ENCODE measurements around the gene LHFPL3. TPM values are rescaled to one million over a fixed set of nuclear protein-coding genes. Genes with fewer than 3 reads are reported as not detected.

LHFPL3 gene
- total RNA-seq, 1 experiment from 2014 or later, result 0.83 TPM

DNA sequence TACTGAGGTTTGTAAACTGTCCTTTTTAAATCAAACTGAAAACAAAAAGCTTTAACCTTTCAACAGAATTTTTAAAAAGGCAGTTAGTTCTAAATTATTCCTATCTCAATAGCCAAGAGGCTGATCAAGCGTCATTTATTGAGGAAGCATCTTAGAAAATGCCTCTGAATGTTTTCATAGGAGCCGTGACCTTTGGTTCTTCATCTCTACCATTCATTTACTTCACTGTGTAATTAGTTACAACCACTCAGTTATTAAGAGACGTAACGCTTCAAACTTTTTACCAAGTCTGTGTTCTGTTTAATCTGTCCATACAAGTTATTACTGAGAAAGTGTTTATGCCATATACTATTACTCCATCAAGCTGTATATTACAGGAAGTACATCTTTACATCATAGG lies 578.2 kb downstream of the LHFPL3 start:
- DNase-seq (ENCODE audit: low spot score) (no peak), ATAC-seq (no peak)
- ChIA-PET POLR2A (no interaction called here), CTCF (interaction anchor here (0.9 kb wide), 1 partner anchor 23 kb away, joined by 3 read pairs; no protein-coding TSS in a partner anchor)
- Mint-ChIP-seq H3K36me3 (no peaks in the 10 kb centered on the region), H3K9me3 (no peaks in the 10 kb centered on the region), H3K4me1 (no peaks in the 10 kb centered on the region), H3K27me3 (ENCODE audit: low read depth) (no peaks in the 10 kb centered on the region), H3K27ac (no peak overlapping the region), H3K4me3 (no peak overlapping the region)
- TF ChIP-seq JUN (CRISPR knock-in tag; IDR thresholded peaks at IDR 0.05), result no peak

DNA sequence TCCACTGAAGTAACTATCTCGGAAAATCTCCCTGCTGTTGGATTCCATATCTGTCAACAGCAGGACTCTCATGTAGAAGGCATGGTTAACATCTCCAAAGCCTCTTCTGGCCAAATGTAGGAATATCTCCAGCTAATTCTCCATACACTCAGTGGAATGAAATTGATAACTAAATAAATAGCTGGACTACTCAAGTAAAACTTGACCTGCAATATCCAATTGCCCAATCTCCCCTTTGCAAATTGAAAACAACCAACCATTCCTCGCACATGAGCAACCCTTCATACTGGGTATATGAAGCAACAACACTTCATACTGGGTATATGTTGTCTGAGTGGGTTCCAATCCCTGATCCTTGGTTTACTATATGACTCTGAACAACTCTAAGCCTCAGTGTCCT lies 580.2 kb downstream of the LHFPL3 start:
- no peaks in the 10 kb centered on the region for H3K36me3 Mint-ChIP-seq
- H3K9me3 Mint-ChIP-seq, result no peaks in the 10 kb centered on the region
- TF ChIP-seq RELA (CRISPR knock-in tag; IDR thresholded peaks at IDR 0.05; ENCODE audit: borderline replicate concordance) (no peak), HMGA2 (CRISPR knock-in tag; IDR thresholded peaks at IDR 0.05) (no peak), NR1H2 (CRISPR knock-in tag; IDR thresholded peaks at IDR 0.05) (no peak)
- ATAC-seq, result no peak
- no peak overlapping the region for H3K27ac Mint-ChIP-seq
- no peaks in the 10 kb centered on the region for H3K27me3 Mint-ChIP-seq (ENCODE audit: low read depth)
- no peak for DNase-seq (ENCODE audit: low spot score)
- no peaks in the 10 kb centered on the region for H3K4me1 Mint-ChIP-seq
- POLR2A ChIA-PET, result no interaction called here
- H3K4me3 Mint-ChIP-seq, result no peak overlapping the region
- CTCF ChIA-PET, result interaction anchor here (0.6 to 1.7 kb wide), 3 partner anchors 10 to 260 kb away, joined by 3 to 7 read pairs (median 4); no protein-coding TSS in a partner anchor

DNA sequence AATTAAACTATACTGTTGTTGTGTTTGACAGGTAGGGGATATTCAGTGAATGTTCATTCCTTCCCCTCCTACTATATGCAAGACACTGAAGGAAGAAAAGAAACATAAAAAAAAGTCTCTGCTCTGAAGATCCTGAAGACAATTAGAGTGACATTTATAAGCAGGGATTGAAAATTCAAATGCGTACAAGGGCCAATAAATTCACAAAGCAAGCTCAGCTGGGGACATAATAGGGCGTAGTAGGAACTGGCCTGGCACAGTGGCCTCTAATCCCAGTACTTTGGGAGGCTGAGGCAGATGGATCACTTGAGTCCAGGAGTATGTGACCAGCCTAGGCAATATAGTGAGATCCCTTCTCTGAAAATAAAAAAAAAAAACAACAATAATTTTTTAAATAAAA lies 580.7 kb downstream of the LHFPL3 start:
- ChIA-PET CTCF (interaction anchor here (0.6 to 1.7 kb wide), 3 partner anchors 10 to 260 kb away, joined by 3 to 7 read pairs (median 4); no protein-coding TSS in a partner anchor), POLR2A (no interaction called here)
- no peak overlapping the region for H3K4me3 Mint-ChIP-seq
- no peak for ATAC-seq
- H3K27me3 Mint-ChIP-seq (ENCODE audit: low read depth), result no peaks in the 10 kb centered on the region
- no peak overlapping the region for H3K27ac Mint-ChIP-seq
- no peaks in the 10 kb centered on the region for H3K36me3 Mint-ChIP-seq
- TF ChIP-seq, protein P1, sequence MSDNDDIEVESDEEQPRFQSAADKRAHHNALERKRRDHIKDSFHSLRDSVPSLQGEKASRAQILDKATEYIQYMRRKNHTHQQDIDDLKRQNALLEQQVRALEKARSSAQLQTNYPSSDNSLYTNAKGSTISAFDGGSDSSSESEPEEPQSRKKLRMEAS (CRISPR knock-in tag; IDR thresholded peaks at IDR 0.05), result no peak
- TF ChIP-seq, protein P2, sequence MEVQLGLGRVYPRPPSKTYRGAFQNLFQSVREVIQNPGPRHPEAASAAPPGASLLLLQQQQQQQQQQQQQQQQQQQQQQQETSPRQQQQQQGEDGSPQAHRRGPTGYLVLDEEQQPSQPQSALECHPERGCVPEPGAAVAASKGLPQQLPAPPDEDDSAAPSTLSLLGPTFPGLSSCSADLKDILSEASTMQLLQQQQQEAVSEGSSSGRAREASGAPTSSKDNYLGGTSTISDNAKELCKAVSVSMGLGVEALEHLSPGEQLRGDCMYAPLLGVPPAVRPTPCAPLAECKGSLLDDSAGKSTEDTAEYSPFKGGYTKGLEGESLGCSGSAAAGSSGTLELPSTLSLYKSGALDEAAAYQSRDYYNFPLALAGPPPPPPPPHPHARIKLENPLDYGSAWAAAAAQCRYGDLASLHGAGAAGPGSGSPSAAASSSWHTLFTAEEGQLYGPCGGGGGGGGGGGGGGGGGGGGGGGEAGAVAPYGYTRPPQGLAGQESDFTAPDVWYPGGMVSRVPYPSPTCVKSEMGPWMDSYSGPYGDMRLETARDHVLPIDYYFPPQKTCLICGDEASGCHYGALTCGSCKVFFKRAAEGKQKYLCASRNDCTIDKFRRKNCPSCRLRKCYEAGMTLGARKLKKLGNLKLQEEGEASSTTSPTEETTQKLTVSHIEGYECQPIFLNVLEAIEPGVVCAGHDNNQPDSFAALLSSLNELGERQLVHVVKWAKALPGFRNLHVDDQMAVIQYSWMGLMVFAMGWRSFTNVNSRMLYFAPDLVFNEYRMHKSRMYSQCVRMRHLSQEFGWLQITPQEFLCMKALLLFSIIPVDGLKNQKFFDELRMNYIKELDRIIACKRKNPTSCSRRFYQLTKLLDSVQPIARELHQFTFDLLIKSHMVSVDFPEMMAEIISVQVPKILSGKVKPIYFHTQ (CRISPR knock-in tag; IDR thresholded peaks at IDR 0.05), result no peak
- no peak for TF ChIP-seq ZNF423 (CRISPR knock-in tag; IDR thresholded peaks at IDR 0.05)
- TF ChIP-seq, protein P3, sequence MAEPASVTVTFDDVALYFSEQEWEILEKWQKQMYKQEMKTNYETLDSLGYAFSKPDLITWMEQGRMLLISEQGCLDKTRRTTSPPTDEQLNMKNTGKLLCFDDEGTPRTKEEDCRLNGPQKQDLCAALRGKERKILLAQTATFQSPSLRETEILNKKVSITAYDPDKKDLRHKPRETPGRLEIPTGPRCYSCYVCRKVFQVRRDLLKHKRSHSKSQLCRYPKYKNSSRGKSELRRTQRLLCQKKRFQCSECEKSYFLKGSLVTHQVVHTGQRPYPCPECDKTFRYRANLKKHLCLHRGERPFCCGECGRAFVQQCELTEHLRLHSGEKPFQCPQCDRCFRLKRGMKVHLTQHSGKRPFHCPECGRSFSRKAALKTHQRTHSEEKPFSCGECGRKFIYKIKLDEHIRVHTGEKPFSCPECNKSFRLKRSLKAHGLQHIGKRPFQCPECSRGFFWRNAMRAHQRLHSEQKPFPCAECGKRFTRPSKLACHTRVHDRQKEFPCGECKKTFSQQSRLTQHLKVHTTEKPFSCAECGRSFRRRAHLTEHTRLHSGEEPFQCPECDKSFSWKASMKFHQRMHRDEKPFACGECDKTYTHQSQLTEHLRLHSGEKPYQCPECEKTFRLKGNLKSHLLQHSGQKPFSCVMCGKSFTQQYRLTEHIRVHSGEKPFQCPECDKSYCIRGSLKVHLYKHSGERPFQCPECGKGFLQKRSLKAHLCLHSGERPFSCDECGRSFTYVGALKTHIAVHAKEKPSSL (CRISPR knock-in tag; conservative IDR thresholded peaks at IDR 0.05), result no peak
- TF ChIP-seq, protein P4, sequence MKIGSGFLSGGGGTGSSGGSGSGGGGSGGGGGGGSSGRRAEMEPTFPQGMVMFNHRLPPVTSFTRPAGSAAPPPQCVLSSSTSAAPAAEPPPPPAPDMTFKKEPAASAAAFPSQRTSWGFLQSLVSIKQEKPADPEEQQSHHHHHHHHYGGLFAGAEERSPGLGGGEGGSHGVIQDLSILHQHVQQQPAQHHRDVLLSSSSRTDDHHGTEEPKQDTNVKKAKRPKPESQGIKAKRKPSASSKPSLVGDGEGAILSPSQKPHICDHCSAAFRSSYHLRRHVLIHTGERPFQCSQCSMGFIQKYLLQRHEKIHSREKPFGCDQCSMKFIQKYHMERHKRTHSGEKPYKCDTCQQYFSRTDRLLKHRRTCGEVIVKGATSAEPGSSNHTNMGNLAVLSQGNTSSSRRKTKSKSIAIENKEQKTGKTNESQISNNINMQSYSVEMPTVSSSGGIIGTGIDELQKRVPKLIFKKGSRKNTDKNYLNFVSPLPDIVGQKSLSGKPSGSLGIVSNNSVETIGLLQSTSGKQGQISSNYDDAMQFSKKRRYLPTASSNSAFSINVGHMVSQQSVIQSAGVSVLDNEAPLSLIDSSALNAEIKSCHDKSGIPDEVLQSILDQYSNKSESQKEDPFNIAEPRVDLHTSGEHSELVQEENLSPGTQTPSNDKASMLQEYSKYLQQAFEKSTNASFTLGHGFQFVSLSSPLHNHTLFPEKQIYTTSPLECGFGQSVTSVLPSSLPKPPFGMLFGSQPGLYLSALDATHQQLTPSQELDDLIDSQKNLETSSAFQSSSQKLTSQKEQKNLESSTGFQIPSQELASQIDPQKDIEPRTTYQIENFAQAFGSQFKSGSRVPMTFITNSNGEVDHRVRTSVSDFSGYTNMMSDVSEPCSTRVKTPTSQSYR (CRISPR knock-in tag; IDR thresholded peaks at IDR 0.05), result no peak
- no peak for DNase-seq (ENCODE audit: low spot score)
- H3K4me1 Mint-ChIP-seq, result no peaks in the 10 kb centered on the region
- no peaks in the 10 kb centered on the region for H3K9me3 Mint-ChIP-seq

DNA sequence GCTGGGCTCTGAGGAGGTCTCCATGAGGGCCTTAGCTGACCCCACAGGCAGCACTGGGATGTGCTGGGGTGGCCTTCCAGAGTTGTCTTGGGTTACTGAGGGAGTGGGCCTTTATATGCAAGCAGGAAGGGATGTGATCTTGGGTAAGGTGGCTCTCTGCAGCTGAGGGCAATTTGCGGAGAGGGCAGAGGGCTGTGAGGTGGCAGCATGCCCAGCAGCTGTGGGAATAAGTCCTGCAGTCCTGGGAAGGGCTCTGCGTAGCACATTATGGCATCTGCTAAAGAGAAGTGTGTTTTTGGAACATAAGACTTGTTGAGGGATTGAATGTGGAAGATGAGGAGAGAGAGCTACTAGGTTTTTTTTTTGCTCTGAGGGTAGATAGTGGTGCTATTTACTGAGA lies 586.0 kb downstream of the LHFPL3 start:
- no peaks in the 10 kb centered on the region for H3K4me1 Mint-ChIP-seq
- H3K27me3 Mint-ChIP-seq (ENCODE audit: low read depth), result no peaks in the 10 kb centered on the region
- ChIA-PET CTCF (interaction anchor here (0.6 to 4.2 kb wide), 2 partner anchors 31 to 147 kb away, joined by 5 to 21 read pairs; no protein-coding TSS in a partner anchor), POLR2A (interaction anchor here (0.7 kb wide), 1 partner anchor 374 kb away, joined by 6 read pairs; no protein-coding TSS in a partner anchor)
- H3K9me3 Mint-ChIP-seq, result no peaks in the 10 kb centered on the region
- no peaks in the 10 kb centered on the region for H3K36me3 Mint-ChIP-seq
- ATAC-seq (no peak), DNase-seq (ENCODE audit: low spot score) (no peak)
- no peak overlapping the region for H3K4me3 Mint-ChIP-seq
- H3K27ac Mint-ChIP-seq, result no peak overlapping the region
- TF ChIP-seq ESRRA (CRISPR knock-in tag; IDR thresholded peaks at IDR 0.05; ENCODE audit: borderline replicate concordance) (no peak), FOXP1 (CRISPR knock-in tag; IDR thresholded peaks at IDR 0.05; ENCODE audit: borderline replicate concordance) (no peak)
- TF ChIP-seq, protein P5, sequence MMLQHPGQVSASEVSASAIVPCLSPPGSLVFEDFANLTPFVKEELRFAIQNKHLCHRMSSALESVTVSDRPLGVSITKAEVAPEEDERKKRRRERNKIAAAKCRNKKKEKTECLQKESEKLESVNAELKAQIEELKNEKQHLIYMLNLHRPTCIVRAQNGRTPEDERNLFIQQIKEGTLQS (CRISPR knock-in tag; conservative IDR thresholded peaks at IDR 0.05), result no peak
- TF ChIP-seq, protein P6, sequence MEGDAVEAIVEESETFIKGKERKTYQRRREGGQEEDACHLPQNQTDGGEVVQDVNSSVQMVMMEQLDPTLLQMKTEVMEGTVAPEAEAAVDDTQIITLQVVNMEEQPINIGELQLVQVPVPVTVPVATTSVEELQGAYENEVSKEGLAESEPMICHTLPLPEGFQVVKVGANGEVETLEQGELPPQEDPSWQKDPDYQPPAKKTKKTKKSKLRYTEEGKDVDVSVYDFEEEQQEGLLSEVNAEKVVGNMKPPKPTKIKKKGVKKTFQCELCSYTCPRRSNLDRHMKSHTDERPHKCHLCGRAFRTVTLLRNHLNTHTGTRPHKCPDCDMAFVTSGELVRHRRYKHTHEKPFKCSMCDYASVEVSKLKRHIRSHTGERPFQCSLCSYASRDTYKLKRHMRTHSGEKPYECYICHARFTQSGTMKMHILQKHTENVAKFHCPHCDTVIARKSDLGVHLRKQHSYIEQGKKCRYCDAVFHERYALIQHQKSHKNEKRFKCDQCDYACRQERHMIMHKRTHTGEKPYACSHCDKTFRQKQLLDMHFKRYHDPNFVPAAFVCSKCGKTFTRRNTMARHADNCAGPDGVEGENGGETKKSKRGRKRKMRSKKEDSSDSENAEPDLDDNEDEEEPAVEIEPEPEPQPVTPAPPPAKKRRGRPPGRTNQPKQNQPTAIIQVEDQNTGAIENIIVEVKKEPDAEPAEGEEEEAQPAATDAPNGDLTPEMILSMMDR (IDR thresholded peaks at IDR 0.05), result no peak

Measured in WTC11 (cell line).